SK-N-SH (cell line): ENCODE results near the gene KIRREL2. TPM values are rescaled to one million over a fixed set of nuclear protein-coding genes. Genes with fewer than 3 reads are reported as not detected.

Source experiments
- CTCF ChIA-PET: fragments of 300-600, 350-600 bp; formaldehyde crosslinking; extraction: SDS; loops from one replicate; lab custom pipeline; 2021; lab: Yijun Ruan, JAX
- POLR2A ChIA-PET: fragments of 350-600 bp; sonication (Branson Sonifier 250); formaldehyde crosslinking; extraction: SDS; loops from one replicate; lab custom pipeline; 2020; ENCODE audit warnings: antibody characterized with exemption, inconsistent platforms; lab: Yijun Ruan, JAX
- DNase-seq: peaks from one replicate; pipeline ENCODE4 v3.0.0; 2012
- H2AFZ ChIP-seq: fragments of 200-600 bp; sonication (generic); 2 replicates; pipeline ENCODE4 v1.8.1; 2016; ENCODE audit warnings: antibody characterized with exemption, mild to moderate bottlenecking, low read depth
- H3F3A ChIP-seq: fragments of 200-600 bp; sonication (generic); replicated peaks from 2 replicates; pipeline ENCODE3; 2016; ENCODE audit warnings: antibody characterized with exemption, mild to moderate bottlenecking; ENCODE audit not compliant: insufficient read depth
- H3K27ac ChIP-seq, 2 experiments: fragments of 200-500 bp in 1 of 2; fragments of 200-600 bp in 1 of 2; sonication (Bioruptor generic) in 1 of 2; sonication (generic), shearing (Covaris generic) in 1 of 2; 2 replicates each; pipeline versions ENCODE4 v1.5.1 to v1.6.1; 2014 to 2016; ENCODE audit warnings: low read depth in 2 of 2, inconsistent platforms in 1 of 2, low read length in 1 of 2, mild to moderate bottlenecking in 1 of 2, mixed read lengths in 1 of 2
- H3K27me3 ChIP-seq: fragments of 200-600 bp; sonication (generic), shearing (Covaris generic); 2 replicates; pipeline ENCODE4 v1.6.1; 2016; ENCODE audit warnings: mixed run types; ENCODE audit not compliant: insufficient read depth
- H3K36me3 ChIP-seq, 2 experiments: fragments of 200-500 bp in 1 of 2; fragments of 200-600 bp in 1 of 2; sonication (Bioruptor generic) in 1 of 2; sonication (generic) in 1 of 2; replicated peaks in 1 of 2; 2 replicates each; pipeline versions ENCODE3 to v1.5.1; 2014 to 2016; ENCODE audit warnings: low read length in 1 of 2, mild to moderate bottlenecking in 1 of 2; ENCODE audit not compliant: insufficient read depth in 2 of 2, control insufficient read depth in 1 of 2
- H3K4me1 ChIP-seq, 2 experiments: fragments of 200-500 bp in 1 of 2; fragments of 200-600 bp in 1 of 2; sonication (Bioruptor generic) in 1 of 2; sonication (generic), shearing (Covaris generic) in 1 of 2; 2 replicates each; pipeline versions ENCODE4 v1.5.1 to v1.6.1; 2014 to 2016; ENCODE audit warnings: low read depth in 1 of 2, low read length in 1 of 2, mixed run types in 1 of 2; ENCODE audit not compliant: insufficient read depth in 2 of 2, control insufficient read depth in 1 of 2
- H3K4me2 ChIP-seq: fragments of 200-600 bp; sonication (generic), shearing (Covaris generic); 2 replicates; pipeline ENCODE4 v1.6.1; 2017; ENCODE audit warnings: mixed run types
- H3K4me3 ChIP-seq, 2 experiments: fragments of 200-500 bp in 1 of 2; fragments of 200-600 bp in 1 of 2; sonication (Bioruptor generic) in 1 of 2; sonication (generic), shearing (Covaris generic) in 1 of 2; 2 replicates each; pipeline versions ENCODE4 v1.5.1 to v1.8.1; 2014 to 2016; ENCODE audit warnings: low read depth in 2 of 2, inconsistent platforms in 1 of 2, low read length in 1 of 2, mild to moderate bottlenecking in 1 of 2, mixed read lengths in 1 of 2, moderate library complexity in 1 of 2
- H3K79me2 ChIP-seq: fragments of 200-600 bp; sonication (generic); 2 replicates; pipeline ENCODE4 v1.8.1; 2017; ENCODE audit warnings: mild to moderate bottlenecking; ENCODE audit not compliant: insufficient read depth
- H3K9ac ChIP-seq: fragments of 200-600 bp; sonication (generic); 2 replicates; pipeline ENCODE4 v1.6.1; 2017; ENCODE audit warnings: mixed run types
- H3K9me2 ChIP-seq: fragments of 200-600 bp; sonication (generic); 2 replicates; pipeline ENCODE4 v1.6.1; 2017; ENCODE audit warnings: mixed run types
- H3K9me3 ChIP-seq: fragments of 200-600 bp; sonication (generic); 2 replicates; pipeline ENCODE4 v1.6.1; 2017; ENCODE audit warnings: mixed run types, mild to moderate bottlenecking, moderate library complexity
- H4K20me1 ChIP-seq: fragments of 200-600 bp; sonication (generic); 2 replicates; pipeline ENCODE4 v1.6.1; 2017; ENCODE audit warnings: mild to moderate bottlenecking, mixed run types; ENCODE audit not compliant: insufficient read depth
- CHD2 ChIP-seq: fragments of 150-350 bp; IDR thresholded peaks from 2 replicates; pipeline ENCODE4 v1.6.1; 2018; ENCODE audit warnings: low read length; ENCODE audit not compliant: partially characterized antibody
- CTCF ChIP-seq: fragments of 200-600 bp; sonication (generic); IDR thresholded peaks from 2 replicates; pipeline ENCODE4 v1.6.1; 2017; ENCODE audit warnings: antibody characterized with exemption, mild to moderate bottlenecking, moderate library complexity
- EZH2phosphoT487 ChIP-seq: fragments of 200-600 bp; sonication (generic); IDR thresholded peaks from 2 replicates; pipeline ENCODE4 v1.6.1; 2017; ENCODE audit warnings: low read depth, mixed run types, mild to moderate bottlenecking, antibody characterized with exemption, moderate library complexity, borderline replicate concordance
- GATA2 ChIP-seq: sonication (generic); formaldehyde crosslinking; IDR thresholded peaks from 2 replicates; pipeline ENCODE4 v1.5.0; 2020; ENCODE audit warnings: mild to moderate bottlenecking, missing genetic modification reagents
- JUND ChIP-seq: IDR thresholded peaks from 2 replicates; pipeline ENCODE4 v1.4.0; 2012
- RAD21 ChIP-seq: IDR thresholded peaks from 2 replicates; pipeline ENCODE4 v1.6.1; 2012; ENCODE audit warnings: mild to moderate bottlenecking, low read length
- RCOR1 ChIP-seq: fragments of 150-350 bp; IDR thresholded peaks from 2 replicates; pipeline ENCODE4 v1.6.1; 2017; ENCODE audit warnings: antibody characterized with exemption, low read length
- REST ChIP-seq: IDR thresholded peaks from 2 replicates; pipeline ENCODE4 v1.6.1; 2012; ENCODE audit warnings: mild to moderate bottlenecking, low read depth, low read length, moderate library complexity
- RFX5 ChIP-seq: IDR thresholded peaks from 2 replicates; pipeline ENCODE4 v1.6.1; 2012; ENCODE audit warnings: mild to moderate bottlenecking, improper control_type of control experiment, low read length
- SMC3 ChIP-seq: IDR thresholded peaks from 2 replicates; pipeline ENCODE4 v1.6.1; 2012; ENCODE audit warnings: low read depth, low read length, improper control_type of control experiment
- YY1 ChIP-seq: IDR thresholded peaks from 2 replicates; pipeline ENCODE4 v1.4.0; 2012; ENCODE audit warnings: low read depth, mild to moderate bottlenecking
- WGBS: methylation state at CpG from one replicate; pipeline ENCODE4 v1.1.6; 2017; ENCODE audit warnings: low lambda C conversion rate; 5-methylcytosine and 5-hydroxymethylcytosine counted together
- polyA plus RNA-seq, 3 experiments: library from polyadenylated mRNA; depleted of rRNA; stranded (reverse); fragments of >200 nt; gene quantifications; 2 replicates each; pipeline ENCODE4 v1.2.3, GENCODE V29; 2012
- TF ChIP-seq, protein P1 (sequence below): IDR thresholded peaks from 2 replicates; pipeline ENCODE4 v1.4.0; 2012; ENCODE audit warnings: low read depth, borderline replicate concordance
- TF ChIP-seq, protein P2 (sequence below): fragments of 150-350 bp; IDR thresholded peaks from 2 replicates; pipeline ENCODE4 v1.6.1; 2017; ENCODE audit warnings: antibody characterized with exemption, low read length, low read depth, borderline replicate concordance

KIRREL2 gene
- polyA plus RNA-seq, 1 of the 3 experiments (the other 2 are of a cell fraction) = 0.21 TPM

- DNase-seq = peak; percentile 79
- H3K27ac ChIP-seq = no peak overlapping the region
- no peaks in the 10 kb centered on the region for H3K9me2 ChIP-seq
- H3K4me1 ChIP-seq = peaks cover 0 to 8% of the 10 kb centered on the region in 2 experiments; a peak in 1 of 4 replicates
- peaks cover 47% of the 10 kb centered on the region for H3K27me3 ChIP-seq
- no peak overlapping the region for H3K9ac ChIP-seq
- no peaks in the 10 kb centered on the region for H3F3A ChIP-seq
- ChIA-PET CTCF (no interaction called here), POLR2A (no interaction called here)
- no peaks in the 10 kb centered on the region for H3K36me3 ChIP-seq
- 18% methylated on average over 17 of the region's 42 CpGs for WGBS
- no peaks in the 10 kb centered on the region for H3K9me3 ChIP-seq
- H4K20me1 ChIP-seq = no peaks in the 10 kb centered on the region
- no peaks in the 10 kb centered on the region for H3K79me2 ChIP-seq
- TF ChIP-seq, protein P1, sequence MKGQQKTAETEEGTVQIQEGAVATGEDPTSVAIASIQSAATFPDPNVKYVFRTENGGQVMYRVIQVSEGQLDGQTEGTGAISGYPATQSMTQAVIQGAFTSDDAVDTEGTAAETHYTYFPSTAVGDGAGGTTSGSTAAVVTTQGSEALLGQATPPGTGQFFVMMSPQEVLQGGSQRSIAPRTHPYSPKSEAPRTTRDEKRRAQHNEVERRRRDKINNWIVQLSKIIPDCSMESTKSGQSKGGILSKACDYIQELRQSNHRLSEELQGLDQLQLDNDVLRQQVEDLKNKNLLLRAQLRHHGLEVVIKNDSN = no peak
- no peak for TF ChIP-seq GATA2 (CRISPR knock-in tag)
- no peak for TF ChIP-seq CHD2
- TF ChIP-seq RAD21 = no peak
- no peak for TF ChIP-seq EZH2phosphoT487
- no peak for TF ChIP-seq RCOR1
- TF ChIP-seq SMC3 = no peak
- TF ChIP-seq, protein P2, sequence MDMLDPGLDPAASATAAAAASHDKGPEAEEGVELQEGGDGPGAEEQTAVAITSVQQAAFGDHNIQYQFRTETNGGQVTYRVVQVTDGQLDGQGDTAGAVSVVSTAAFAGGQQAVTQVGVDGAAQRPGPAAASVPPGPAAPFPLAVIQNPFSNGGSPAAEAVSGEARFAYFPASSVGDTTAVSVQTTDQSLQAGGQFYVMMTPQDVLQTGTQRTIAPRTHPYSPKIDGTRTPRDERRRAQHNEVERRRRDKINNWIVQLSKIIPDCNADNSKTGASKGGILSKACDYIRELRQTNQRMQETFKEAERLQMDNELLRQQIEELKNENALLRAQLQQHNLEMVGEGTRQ = no peak
- TF ChIP-seq JUND = no peak
- TF ChIP-seq, all 33 proteins: peak for 0
- Histone ChIP-seq H3K4me2 (no peak overlapping the region), H3K4me3 (no peak overlapping the region; a peak in 1 of 4 replicates), H2AFZ (no peak overlapping the region)
Observed at GRCh38 chr19:35843676-35844481, 12.8 kb upstream of the KIRREL2 start.

DNA sequence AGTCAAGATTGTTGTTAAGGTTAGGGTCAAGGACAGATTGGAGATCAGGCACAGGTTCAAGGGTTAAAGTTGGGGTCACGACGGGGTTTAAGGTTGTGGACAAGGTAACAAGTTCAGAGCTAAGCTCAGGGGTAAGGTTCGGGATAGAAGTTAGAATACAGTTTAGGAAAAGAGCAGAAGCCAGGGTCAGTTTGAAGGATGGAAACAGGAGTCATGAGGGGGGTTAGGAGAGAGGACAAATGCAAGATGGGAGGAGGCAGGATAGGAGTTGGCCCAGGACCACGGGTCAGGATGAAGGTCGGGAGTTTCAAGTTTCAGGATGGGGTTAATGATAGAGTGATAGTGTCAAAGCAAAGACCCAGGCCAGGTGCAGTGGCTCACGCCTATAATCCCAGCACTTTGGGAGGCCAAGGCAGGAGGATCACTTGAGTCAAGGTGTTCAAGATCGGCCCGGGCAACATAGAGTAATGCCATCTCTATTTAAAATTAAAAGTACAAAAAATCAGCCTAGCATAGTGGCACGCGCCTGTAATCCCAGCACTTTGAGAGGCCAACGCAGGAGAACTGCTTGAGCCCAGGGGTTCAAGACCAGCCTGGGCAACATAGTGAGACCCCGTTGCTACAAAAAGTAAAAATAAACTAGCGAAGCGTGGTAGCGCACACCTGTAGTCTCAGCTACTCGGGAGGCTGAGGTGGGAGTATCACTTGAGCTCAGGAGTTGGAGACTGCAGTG is 12.1 kb upstream of the KIRREL2 start:
- TF ChIP-seq CTCF (no peak), REST (no peak), EZH2phosphoT487 (no peak), JUND (no peak), RFX5 (no peak), YY1 (no peak), SMC3 (no peak), RAD21 (no peak)
- TF ChIP-seq, protein P2 = no peak
- POLR2A ChIA-PET = interaction anchor here (1.0 kb wide), 1 partner anchor 24 kb away, joined by 4 read pairs; the partner anchor contains the start of gene APLP1
- CTCF ChIA-PET = no interaction called here

More for the DNA sequence above, 12.1 kb upstream of the KIRREL2 start:
- Histone ChIP-seq H3K36me3 (no peaks in the 10 kb centered on the region), H3K4me2 (peak overlapping the region; percentile 72), H3F3A (no peaks in the 10 kb centered on the region), H3K79me2 (no peaks in the 10 kb centered on the region), H2AFZ (no peak overlapping the region), H3K4me1 (peaks cover 0 to 8% of the 10 kb centered on the region in 2 experiments; a peak in 1 of 4 replicates), H4K20me1 (no peaks in the 10 kb centered on the region), H3K27ac (no peak overlapping the region), H3K9ac (no peak overlapping the region), H3K9me2 (no peaks in the 10 kb centered on the region), H3K9me3 (no peaks in the 10 kb centered on the region), H3K4me3 (peak overlapping the region in 1 of 2 experiments; percentile 12; a peak in 1 of 4 replicates), H3K27me3 (peaks cover 55% of the 10 kb centered on the region)
- DNase-seq = no peak
- WGBS = 51% methylated on average over 16 of the region's 16 CpGs
